Adrenal gland (tissue), 12 donors: ENCODE measurements around the gene IGFL4. TPM values are rescaled to one million over a fixed set of nuclear protein-coding genes. Genes with fewer than 3 reads are reported as not detected.

ENCODE experiments used
- DNase-seq, 7 donors: peaks; one replicate each; pipeline ENCODE4 v3.0.0-alpha.2; 2019 to 2020
- H3K27ac ChIP-seq, 5 donors: fragments of 200-600 bp; sonication (generic) in 4 of 5; 1 replicate in 3 of 5; 2 replicates in 2 of 5; pipeline versions ENCODE4 v1.5.1 to v1.8.0; 2016 to 2020; ENCODE audit warnings: mild to moderate bottlenecking in 1 of 5
- H3K27me3 ChIP-seq: fragments of 200-600 bp; 2 replicates; pipeline ENCODE4 v1.8.0; 2021
- H3K36me3 ChIP-seq, 2 donors: fragments of 200-600 bp; replicated peaks in 1 of 2; 1 replicate in 1 of 2; 2 replicates in 1 of 2; pipeline versions ENCODE4 v1.5.1 to v1.8.0; 2018 to 2022
- H3K4me1 ChIP-seq, 2 donors: fragments of 200-600 bp; replicated peaks in 1 of 2; 1 replicate in 1 of 2; 2 replicates in 1 of 2; pipeline versions ENCODE4 v1.5.1 to v1.8.0; 2018 to 2021
- H3K4me3 ChIP-seq, 4 donors: fragments of 200-600 bp; sonication (generic) in 3 of 4; one replicate each; pipeline ENCODE4 v1.5.1; 2016 to 2018
- H3K9me3 ChIP-seq, 3 donors: fragments of 200-600 bp; sonication (generic) in 1 of 3; replicated peaks in 1 of 3; 1 replicate in 2 of 3; 2 replicates in 1 of 3; pipeline versions ENCODE4 v1.5.1 to v1.8.0; 2016 to 2021
- CTCF ChIP-seq, 6 experiments: fragments of 450-650 bp in 4 of 6; fragments of 200-600 bp in 2 of 6; sonication (generic) in 1 of 6; IDR thresholded peaks; 1 replicate in 5 of 6; 2 replicates in 1 of 6; pipeline versions ENCODE4 v1.5.1 to v1.8.0; 2016 to 2021; ENCODE audit warnings: antibody characterized with exemption in 6 of 6, mild to moderate bottlenecking in 2 of 6, moderate library complexity in 1 of 6
- POLR2A ChIP-seq, 2 donors: fragments of 450-650 bp; IDR thresholded peaks; one replicate each; pipeline ENCODE4 v1.6.1; 2017; ENCODE audit warnings: antibody characterized with exemption in 2 of 2, mild to moderate bottlenecking in 2 of 2, moderate library complexity in 1 of 2
- WGBS, 4 donors: extraction: QIAGEN DNeasy Blood & Tissue Kit in 2 of 4; methylation state at CpG; one replicate each; pipeline versions ENCODE4 v1.1.5 to v1.1.7; 2013 to 2017; 5-methylcytosine and 5-hydroxymethylcytosine counted together
- intact Hi-C, 2 donors: fragments of 100-400 bp; cut with DNase I; formaldehyde crosslinking; loops; one replicate each; pipeline versions ENCODE4 v1.14.1 to v1.15.0; 2022 to 2023
- polyA plus RNA-seq, 3 donors: library from polyadenylated mRNA; stranded (reverse); fragments of 200-250 nt in 2 of 3; fragments of 350-450 nt in 1 of 3; fragmentation: Illumina TruSeq in 1 of 3; extraction: RNeasy Lipid Tissue Mini Kit (QIAGEN cat#74804) in 1 of 3; gene quantifications; one replicate each; pipeline ENCODE4 v1.2.3, GENCODE V29; 2013 to 2014
- total RNA-seq, 9 donors: library from RNA; depleted of rRNA in 4 of 9; stranded (reverse); fragments of >200 nt in 4 of 9; fragments of 120-200 nt in 1 of 9; fragmentation: NEBNext Ultra II Directional in 1 of 9; extraction: Animal tissue kit (Norgen Biotek cat#: 25700) in 1 of 9; gene quantifications; one replicate each; pipeline versions ENCODE4 v1.1.0 to v1.2.4, GENCODE V29; 2013 to 2023
- donor health status: healthy with polysubstance abuse.
- donor health status: Bipolar disorder and iron deficiency.
- donor health status: DM: yes; HTN: yes; CAD: no.
- donor health status: DM: no; HTN: no; CAD: no.
- donor health status: DM: no; HTN: no; CAD: no.
- donor health status: DM: yes; HTN: yes; CAD: no.

IGFL4 gene
- total and polyA plus RNA-seq, 12 donors, result 0.11 to 1.7 (median 0.29) TPM; not detected in 6

DNA sequence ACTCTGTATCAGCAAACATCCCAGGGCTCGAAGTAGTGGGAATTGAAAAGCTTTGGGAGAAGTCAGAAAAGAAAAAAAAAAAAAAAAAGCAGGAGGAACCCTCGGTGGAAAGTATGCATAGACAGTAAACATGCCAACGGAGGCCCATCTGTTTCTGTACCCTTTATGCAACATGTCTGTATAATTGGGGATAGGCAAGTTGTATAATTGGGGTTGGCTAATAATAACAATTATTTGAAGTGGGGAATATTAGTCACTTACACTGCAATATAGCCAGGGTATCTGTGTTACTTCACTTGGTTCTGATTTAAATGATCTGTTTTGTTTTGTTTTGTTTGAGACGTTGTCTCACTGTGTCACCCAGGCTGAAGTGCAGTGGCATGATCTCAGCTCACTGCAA, 12.1 kb upstream of the IGFL4 start:
- Histone ChIP-seq H3K9me3 (no peaks in the 10 kb centered on the region), H3K27ac (no peak overlapping the region), H3K4me1 (no peaks in the 10 kb centered on the region), H3K36me3 (no peaks in the 10 kb centered on the region), H3K27me3 (no peaks in the 10 kb centered on the region), H3K4me3 (no peak overlapping the region)
- no peak for TF ChIP-seq CTCF (IDR thresholded peaks at IDR 0.05)
- TF ChIP-seq POLR2A (IDR thresholded peaks at IDR 0.05), result no peak
- WGBS, 4 donors, result 53 to 62% (median 55%) methylated on average over 4 of the region's 4 CpGs
- no peak for DNase-seq
- intact Hi-C loops, result no loop called here

DNA sequence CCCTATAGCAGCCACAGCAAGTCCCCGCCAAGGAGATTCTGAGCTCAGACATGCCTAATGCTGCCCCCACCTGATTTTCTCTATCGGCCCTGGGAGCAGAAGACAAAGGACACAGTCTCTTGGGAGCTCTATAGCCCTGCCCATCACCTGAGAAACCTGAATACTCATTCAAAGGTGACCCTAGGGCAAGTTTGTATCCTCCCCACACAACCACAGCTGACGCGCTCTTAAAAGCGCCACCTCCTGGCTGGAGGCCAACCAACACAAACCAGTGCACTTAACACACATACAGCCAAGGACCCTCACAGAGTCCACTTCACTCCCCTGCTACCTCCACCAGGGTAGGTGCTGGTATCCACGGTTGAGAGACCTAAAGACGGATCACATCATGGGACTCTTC, 8.8 kb upstream of the IGFL4 start:
- DNase-seq, result no peak
- intact Hi-C loops, result no loop called here
- no peak for TF ChIP-seq CTCF (IDR thresholded peaks at IDR 0.05)
- TF ChIP-seq POLR2A (IDR thresholded peaks at IDR 0.05), result no peak
- Histone ChIP-seq H3K4me3 (no peak overlapping the region), H3K9me3 (no peaks in the 10 kb centered on the region), H3K36me3 (no peaks in the 10 kb centered on the region), H3K27me3 (peaks cover 6% of the 10 kb centered on the region), H3K27ac (no peak overlapping the region), H3K4me1 (no peaks in the 10 kb centered on the region)
- 29 to 59% (median 46%) methylated on average over 5 to 7 of the region's 7 CpGs for WGBS, 4 donors

- no peak for TF ChIP-seq CTCF (IDR thresholded peaks at IDR 0.05)
- no peak for TF ChIP-seq POLR2A (IDR thresholded peaks at IDR 0.05)
- intact Hi-C loops, result no loop called here
- no peak overlapping the region for H3K4me3 ChIP-seq
- WGBS, 4 donors, result 84 to 100% (median 91%) methylated on average over 1 of the region's 1 CpG
- no peak overlapping the region for H3K27ac ChIP-seq
- DNase-seq, result no peak
- H3K4me1 ChIP-seq, result no peaks in the 10 kb centered on the region
- no peaks in the 10 kb centered on the region for H3K9me3 ChIP-seq
- H3K36me3 ChIP-seq, result no peaks in the 10 kb centered on the region
- H3K27me3 ChIP-seq, result peaks cover 20% of the 10 kb centered on the region
These were observed 2.7 kb upstream of the IGFL4 start for GRCh38 chr19:46043519-46043918.

GRCh38 chr19:46042252-46042883, 1.6 kb upstream of the IGFL4 start:
- 72 to 84% (median 82%) methylated on average over 5 of the region's 5 CpGs for WGBS, 4 donors
- H3K36me3 ChIP-seq, result no peaks in the 10 kb centered on the region
- no peak overlapping the region for H3K4me3 ChIP-seq
- no peak for DNase-seq
- intact Hi-C loops, result no loop called here
- H3K27ac ChIP-seq, result no peak overlapping the region
- H3K27me3 ChIP-seq, result peaks cover 20% of the 10 kb centered on the region
- H3K9me3 ChIP-seq, result no peaks in the 10 kb centered on the region
- TF ChIP-seq POLR2A (IDR thresholded peaks at IDR 0.05) (no peak), CTCF (IDR thresholded peaks at IDR 0.05) (no peak)
- H3K4me1 ChIP-seq, result no peaks in the 10 kb centered on the region
